ENCODE measurements around the gene B4GALT5. TPM values are rescaled to one million over a fixed set of nuclear protein-coding genes. Genes with fewer than 3 reads are reported as not detected.
"Not testable (repeated sequence)": the region's sequence is repeated elsewhere in the genome, so short reads cannot be mapped to it uniquely, and the experiment has no call there.

B4GALT5 gene
- total and polyA plus RNA-seq, 7 experiments from 2014 or later = 0.14 to 23.1 (median 3.6) TPM

GRCh38 chr20:49725694-49726093, 12.0 kb upstream of the B4GALT5 start:
- Mint-ChIP-seq H3K27me3 (peaks cover 0 to 8% (median 0%) of the 10 kb centered on the region in 5 donors), H3K27ac (no peak overlapping the region), H3K9me3 (peaks cover 0 to 2% (median 0%) of the 10 kb centered on the region in 11 donors), H3K4me3 (no peak overlapping the region), H3K36me3 (no peaks in the 10 kb centered on the region), H3K4me1 (peaks cover 8 to 18% (median 15%) of the 10 kb centered on the region in 7 donors)
- ATAC-seq (no peak), DNase-seq (no peak)
- ChIA-PET POLR2A (no interaction called here), CTCF (no interaction called here)
- Histone ChIP-seq H3K36me3 (ENCODE audit: control insufficient read depth in 2 of 3, insufficient read depth in 3 of 3, low read length in 3 of 3) (no peaks in the 10 kb centered on the region), H3K9me3 (ENCODE audit: control insufficient read depth in 2 of 3, low read length in 3 of 3) (no peaks in the 10 kb centered on the region), H3K4me3 (ENCODE audit: low read length) (no peak overlapping the region), H3K27me3 (ENCODE audit: control insufficient read depth in 2 of 2, insufficient read depth in 2 of 2, low read length in 2 of 2) (no peaks in the 10 kb centered on the region), H3K27ac (ENCODE audit: low read depth, low read length) (no peak overlapping the region), H3K4me1 (ENCODE audit: control insufficient read depth in 2 of 2, insufficient read depth in 2 of 2, low read length in 2 of 2) (peaks cover 0 to 6% of the 10 kb centered on the region in 2 donors)
- intact Hi-C loops (cut with micrococcal nuclease) = no loop called here

DNA sequence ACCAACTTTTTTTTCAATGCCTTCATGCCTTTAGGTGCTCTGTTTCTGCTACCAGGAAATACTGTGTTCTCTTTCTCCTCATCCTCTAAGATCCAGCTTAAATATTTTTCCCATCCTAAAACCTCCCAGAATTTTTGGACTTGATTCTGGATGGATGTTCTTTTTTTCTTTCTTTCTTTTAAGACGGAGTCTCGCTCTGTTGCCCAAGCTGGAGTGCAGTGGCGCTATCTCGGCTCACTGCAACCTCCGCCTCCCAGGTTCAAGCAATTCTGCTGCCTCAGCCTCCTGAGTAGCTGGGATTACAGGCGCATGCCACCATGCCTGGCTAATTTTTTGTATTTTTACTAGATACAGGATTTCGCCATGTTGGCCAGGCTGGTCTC, 11.5 kb upstream of the B4GALT5 start:
- H3K36me3 Mint-ChIP-seq; H3K27me3 Mint-ChIP-seq; intact Hi-C loops (cut with micrococcal nuclease); H3K27me3 ChIP-seq (ENCODE audit: control insufficient read depth in 2 of 2, insufficient read depth in 2 of 2, low read length in 2 of 2); DNase-seq; H3K27ac ChIP-seq (ENCODE audit: low read depth, low read length); ATAC-seq; H3K9me3 Mint-ChIP-seq; H3K4me1 ChIP-seq (ENCODE audit: control insufficient read depth in 2 of 2, insufficient read depth in 2 of 2, low read length in 2 of 2); H3K36me3 ChIP-seq (ENCODE audit: control insufficient read depth in 2 of 3, insufficient read depth in 3 of 3, low read length in 3 of 3); H3K4me3 ChIP-seq (ENCODE audit: low read length); H3K27ac Mint-ChIP-seq; H3K9me3 ChIP-seq (ENCODE audit: control insufficient read depth in 2 of 3, low read length in 3 of 3); CTCF ChIA-PET; POLR2A ChIA-PET: not testable (repeated sequence)
- Mint-ChIP-seq H3K4me1 (peaks cover 8 to 18% (median 15%) of the 10 kb centered on the region in 7 donors), H3K4me3 (peak overlapping the region in 3 of 10 donors; percentile 4 to 50 (median 35))

- POLR2A ChIA-PET = no interaction called here
- Mint-ChIP-seq H3K27ac (no peak overlapping the region), H3K27me3 (peaks cover 0 to 7% (median 0%) of the 10 kb centered on the region in 5 donors), H3K36me3 (no peaks in the 10 kb centered on the region), H3K4me3 (peak overlapping the region in 2 of 10 donors; percentile 4 to 35), H3K4me1 (peaks cover 8 to 18% (median 15%) of the 10 kb centered on the region in 7 donors), H3K9me3 (peaks cover 0 to 2% (median 0%) of the 10 kb centered on the region in 11 donors)
- no peak overlapping the region for H3K27ac ChIP-seq (ENCODE audit: low read depth, low read length)
- H3K27me3 ChIP-seq (ENCODE audit: control insufficient read depth in 2 of 2, insufficient read depth in 2 of 2, low read length in 2 of 2) = no peaks in the 10 kb centered on the region
- H3K4me1 ChIP-seq (ENCODE audit: control insufficient read depth in 2 of 2, insufficient read depth in 2 of 2, low read length in 2 of 2) = peaks cover 0 to 6% of the 10 kb centered on the region in 2 donors
- CTCF ChIA-PET = no interaction called here
- peak; percentile 77 for ATAC-seq
- H3K9me3 ChIP-seq (ENCODE audit: control insufficient read depth in 2 of 3, low read length in 3 of 3) = no peaks in the 10 kb centered on the region
- no peak overlapping the region for H3K4me3 ChIP-seq (ENCODE audit: low read length)
- H3K36me3 ChIP-seq (ENCODE audit: control insufficient read depth in 2 of 3, insufficient read depth in 3 of 3, low read length in 3 of 3) = no peaks in the 10 kb centered on the region
- DNase-seq = peak in 1 of 9 donors; percentile 11
- intact Hi-C loops (cut with micrococcal nuclease) = no loop called here
Measured at GRCh38 chr20:49724408-49725223, 10.9 kb upstream of the B4GALT5 start.

- ATAC-seq; H3K27me3 ChIP-seq (ENCODE audit: control insufficient read depth in 2 of 2, insufficient read depth in 2 of 2, low read length in 2 of 2); H3K4me3 ChIP-seq (ENCODE audit: low read length); DNase-seq; H3K4me1 ChIP-seq (ENCODE audit: control insufficient read depth in 2 of 2, insufficient read depth in 2 of 2, low read length in 2 of 2); H3K27me3 Mint-ChIP-seq; H3K4me3 Mint-ChIP-seq; intact Hi-C loops (cut with micrococcal nuclease); H3K9me3 ChIP-seq (ENCODE audit: control insufficient read depth in 2 of 3, low read length in 3 of 3); H3K36me3 ChIP-seq (ENCODE audit: control insufficient read depth in 2 of 3, insufficient read depth in 3 of 3, low read length in 3 of 3); H3K9me3 Mint-ChIP-seq; CTCF ChIA-PET; H3K27ac ChIP-seq (ENCODE audit: low read depth, low read length); H3K36me3 Mint-ChIP-seq; POLR2A ChIA-PET: not testable (repeated sequence)
- peaks cover 8 to 18% (median 15%) of the 10 kb centered on the region in 7 donors for H3K4me1 Mint-ChIP-seq
- H3K27ac Mint-ChIP-seq = peak overlapping the region in 1 of 9 donors; percentile 51
Measured at GRCh38 chr20:49723758-49724157, 10.1 kb upstream of the B4GALT5 start.

- H3K36me3 ChIP-seq (ENCODE audit: control insufficient read depth in 2 of 3, insufficient read depth in 3 of 3, low read length in 3 of 3); POLR2A ChIA-PET; CTCF ChIA-PET; intact Hi-C loops (cut with micrococcal nuclease); H3K4me3 Mint-ChIP-seq; H3K27me3 ChIP-seq (ENCODE audit: control insufficient read depth in 2 of 2, insufficient read depth in 2 of 2, low read length in 2 of 2); H3K27me3 Mint-ChIP-seq; H3K36me3 Mint-ChIP-seq; H3K9me3 Mint-ChIP-seq; ATAC-seq; H3K4me1 ChIP-seq (ENCODE audit: control insufficient read depth in 2 of 2, insufficient read depth in 2 of 2, low read length in 2 of 2); H3K27ac Mint-ChIP-seq; DNase-seq; H3K27ac ChIP-seq (ENCODE audit: low read depth, low read length); H3K4me3 ChIP-seq (ENCODE audit: low read length); H3K9me3 ChIP-seq (ENCODE audit: control insufficient read depth in 2 of 3, low read length in 3 of 3): not testable (repeated sequence)
- H3K4me1 Mint-ChIP-seq = peaks cover 8 to 18% (median 15%) of the 10 kb centered on the region in 7 donors
Measured at GRCh38 chr20:49721326-49721725, 7.6 kb upstream of the B4GALT5 start.

- H3K9me3 Mint-ChIP-seq = no peaks in the 10 kb centered on the region
- no peaks in the 10 kb centered on the region for H3K36me3 Mint-ChIP-seq
- H3K27ac Mint-ChIP-seq = no peak overlapping the region
- intact Hi-C loops (cut with micrococcal nuclease) = no loop called here
- Histone ChIP-seq H3K27ac (ENCODE audit: low read depth, low read length) (no peak overlapping the region), H3K4me1 (ENCODE audit: control insufficient read depth in 2 of 2, insufficient read depth in 2 of 2, low read length in 2 of 2) (peaks cover 7 to 15% of the 10 kb centered on the region in 2 donors), H3K36me3 (ENCODE audit: control insufficient read depth in 2 of 3, insufficient read depth in 3 of 3, low read length in 3 of 3) (peaks cover 0 to 5% (median 0%) of the 10 kb centered on the region in 3 experiments), H3K4me3 (ENCODE audit: low read length) (no peak overlapping the region), H3K9me3 (ENCODE audit: control insufficient read depth in 2 of 3, low read length in 3 of 3) (no peaks in the 10 kb centered on the region), H3K27me3 (ENCODE audit: control insufficient read depth in 2 of 2, insufficient read depth in 2 of 2, low read length in 2 of 2) (no peaks in the 10 kb centered on the region)
- H3K27me3 Mint-ChIP-seq = peaks cover 0 to 4% (median 0%) of the 10 kb centered on the region in 5 donors
- ATAC-seq (no peak), DNase-seq (no peak)
- POLR2A ChIA-PET = interaction anchor here (1.2 kb wide), 1 partner anchor 98 kb away, joined by 3 read pairs; the partner anchor contains the start of gene SLC9A8
- CTCF ChIA-PET = interaction anchor here (0.6 kb wide), 2 partner anchors 762 to 1076 kb away, joined by 3 read pairs; no protein-coding TSS in a partner anchor
- peaks cover 26 to 42% (median 31%) of the 10 kb centered on the region in 7 donors for H3K4me1 Mint-ChIP-seq
- H3K4me3 Mint-ChIP-seq = peak overlapping the region in 8 of 10 donors; percentile 9 to 93 (median 58)
Measured at GRCh38 chr20:49715466-49715865, 1.8 kb upstream of the B4GALT5 start.
